ENCODE data around the gene HHIPL1.

DNA sequence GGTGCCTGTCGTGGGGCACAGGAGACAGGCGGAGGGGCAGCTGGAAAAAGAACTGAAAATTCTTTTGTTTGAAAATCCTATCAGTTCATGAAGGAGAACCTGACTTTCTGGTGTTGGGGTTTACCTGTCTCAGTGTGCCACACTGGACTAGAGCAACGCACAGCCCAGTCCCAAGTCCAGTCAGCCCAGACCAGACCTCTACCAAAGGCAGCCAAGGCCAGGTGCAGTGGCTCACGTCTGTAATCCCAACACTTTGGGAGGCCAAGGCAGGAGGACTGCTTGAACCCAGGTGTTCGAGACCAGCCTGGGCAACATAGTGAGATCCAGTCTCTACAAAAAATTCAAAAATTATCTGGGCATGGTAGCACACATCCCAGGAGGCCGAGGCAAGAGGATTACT lies 45.5 kb upstream of the HHIPL1 start:
- TF ChIP-seq POLR2A (IDR thresholded peaks at IDR 0.05) = no peak
- TF ChIP-seq CTCF (IDR thresholded peaks at IDR 0.05 in 4 of 5, conservative IDR thresholded peaks at IDR 0.05 in 1 of 5) = no peak
